Effector memory CD4-positive, alpha-beta T cell (primary cell): ENCODE data around the gene BRD7.

Source experiments
- DNase-seq, 3 donors: peaks; one replicate each; pipeline ENCODE4 v3.0.0-alpha.2; 2020
- H3K27ac ChIP-seq: 2 replicates; pipeline ENCODE4 v1.7.0; 2013; ENCODE audit warnings: mild to moderate bottlenecking, low read length, moderate library complexity; ENCODE audit not compliant: insufficient read depth, poor library complexity, severe bottlenecking
- H3K27me3 ChIP-seq: replicated peaks from 2 replicates; pipeline ENCODE4 v1.7.0; 2013; ENCODE audit warnings: mild to moderate bottlenecking, low read length; ENCODE audit not compliant: insufficient read depth, control insufficient read depth, poor library complexity, severe bottlenecking
- H3K36me3 ChIP-seq: 2 replicates; pipeline ENCODE4 v1.7.0; 2013; ENCODE audit warnings: mild to moderate bottlenecking, low read length, moderate library complexity; ENCODE audit not compliant: control insufficient read depth, insufficient read depth
- H3K4me1 ChIP-seq: 2 replicates; pipeline ENCODE4 v1.7.0; 2013; ENCODE audit warnings: low read length, mild to moderate bottlenecking; ENCODE audit not compliant: control insufficient read depth, insufficient read depth, poor library complexity, severe bottlenecking
- H3K4me3 ChIP-seq: 2 replicates; pipeline ENCODE4 v1.7.0; 2013; ENCODE audit warnings: low read length, low read depth, mild to moderate bottlenecking; ENCODE audit not compliant: insufficient read depth, poor library complexity, severe bottlenecking
- H3K9me3 ChIP-seq: 2 replicates; pipeline ENCODE4 v1.7.0; 2013; ENCODE audit warnings: mild to moderate bottlenecking, low read length, moderate library complexity; ENCODE audit not compliant: control insufficient read depth
- total RNA-seq, 3 donors: gene quantifications; one replicate each; lab custom pipeline; 2026; lab: John Stamatoyannopoulos, UW

The BRD7 gene
- total RNA-seq = 84.9 to 136 (median 94.0) reads per million in 3 donors

DNA sequence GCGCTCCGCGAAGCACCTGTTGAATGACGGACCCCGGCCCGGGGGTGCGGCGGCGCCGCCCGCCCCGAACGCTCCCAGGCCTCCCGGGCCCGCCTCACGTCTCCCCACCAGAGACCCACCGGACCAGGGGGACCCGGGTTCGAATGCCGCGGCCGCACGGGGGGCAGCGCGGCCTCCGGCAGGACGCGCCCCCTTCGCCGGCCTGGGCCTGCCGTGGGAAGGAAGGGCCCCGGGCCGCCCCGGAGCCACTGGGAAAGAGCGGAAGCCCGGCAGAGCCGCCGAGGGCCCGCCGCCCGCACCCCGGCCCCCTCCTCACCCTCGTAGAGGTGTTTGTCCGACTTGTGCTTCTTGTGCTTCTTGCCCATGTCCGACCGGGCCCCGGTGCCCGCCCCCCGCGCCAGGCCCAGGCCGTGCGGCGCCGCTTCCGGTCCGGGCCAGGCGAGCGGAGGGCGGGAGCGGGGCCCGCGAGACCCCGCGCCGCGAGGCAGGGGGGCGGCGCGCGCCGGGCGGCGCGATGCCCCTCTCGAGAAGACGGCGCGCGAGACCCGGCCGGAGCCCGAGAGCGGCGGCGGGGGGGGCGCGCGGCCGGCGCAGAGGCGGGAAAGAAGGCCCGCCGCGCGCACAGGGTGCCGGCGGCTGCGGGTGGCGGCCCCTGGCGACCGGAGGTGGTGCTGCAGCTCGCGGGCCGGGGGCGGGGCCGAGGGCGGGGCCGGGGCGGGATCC lies at the start of gene BRD7:
Gene BRD7 (minus strand): TSS at position 579 of the 723 bp plus-strand sequence. CDS start 214 bp downstream, at position 365.
- Histone ChIP-seq H3K27me3 (no peaks in the 10 kb centered on the region), H3K9me3 (no peaks in the 10 kb centered on the region), H3K36me3 (peaks cover 8% of the 10 kb centered on the region), H3K4me1 (peaks cover 21% of the 10 kb centered on the region), H3K4me3 (peak within 1 kb of the TSS; percentile 77), H3K27ac (peak within 1 kb of the TSS; percentile 71)
- peak; percentile 59 to 73 (median 60) for DNase-seq

DNA sequence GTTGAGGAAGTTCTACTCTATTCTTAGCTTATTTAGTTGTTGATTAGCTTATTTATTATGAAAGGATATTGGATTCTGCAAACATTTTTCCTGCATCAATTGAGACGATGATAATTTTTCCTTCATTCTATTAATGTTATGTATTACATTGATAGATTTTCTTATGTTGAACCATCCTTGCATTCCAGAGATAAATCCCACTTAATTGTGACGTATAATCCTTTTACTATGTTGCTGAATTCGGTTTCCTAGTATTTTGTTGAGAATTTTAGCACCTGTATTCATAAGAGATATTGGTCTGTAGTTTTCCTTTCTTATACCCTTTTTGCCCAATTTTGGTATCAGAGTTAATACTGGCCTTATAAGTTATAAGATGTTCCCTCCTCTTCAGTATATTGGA lies 47.6 kb upstream of the BRD7 start:
- Histone ChIP-seq H3K4me1 (no peaks in the 10 kb centered on the region), H3K27me3 (no peaks in the 10 kb centered on the region), H3K27ac (no peak overlapping the region), H3K4me3 (no peak overlapping the region), H3K9me3 (peaks cover 16% of the 10 kb centered on the region), H3K36me3 (no peaks in the 10 kb centered on the region)
- no peak for DNase-seq

DNA sequence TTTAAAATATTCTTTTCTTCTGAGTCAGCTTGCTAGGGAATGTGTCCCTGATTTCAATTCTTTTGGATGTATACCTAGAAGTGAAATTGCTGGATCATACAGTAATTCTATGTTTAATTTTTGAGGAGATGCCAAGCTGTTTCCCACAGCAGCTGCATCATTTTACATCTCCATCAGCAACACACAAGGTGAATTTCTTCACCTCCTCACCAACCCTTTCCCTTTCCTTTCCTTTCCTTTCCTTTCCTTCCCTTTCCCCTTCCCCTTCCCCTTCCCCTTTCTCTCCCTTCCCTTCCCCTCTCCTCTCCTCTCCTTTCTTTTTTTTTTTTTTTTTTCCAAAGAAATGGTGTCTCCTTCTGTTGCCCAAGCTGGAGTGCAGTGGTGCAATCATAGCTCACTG lies 45.4 kb upstream of the BRD7 start:
- Histone ChIP-seq H3K27me3 (no peaks in the 10 kb centered on the region), H3K36me3 (no peaks in the 10 kb centered on the region), H3K27ac (no peak overlapping the region), H3K4me1 (no peaks in the 10 kb centered on the region), H3K9me3 (peaks cover 13% of the 10 kb centered on the region), H3K4me3 (no peak overlapping the region)
- DNase-seq = no peak

DNA sequence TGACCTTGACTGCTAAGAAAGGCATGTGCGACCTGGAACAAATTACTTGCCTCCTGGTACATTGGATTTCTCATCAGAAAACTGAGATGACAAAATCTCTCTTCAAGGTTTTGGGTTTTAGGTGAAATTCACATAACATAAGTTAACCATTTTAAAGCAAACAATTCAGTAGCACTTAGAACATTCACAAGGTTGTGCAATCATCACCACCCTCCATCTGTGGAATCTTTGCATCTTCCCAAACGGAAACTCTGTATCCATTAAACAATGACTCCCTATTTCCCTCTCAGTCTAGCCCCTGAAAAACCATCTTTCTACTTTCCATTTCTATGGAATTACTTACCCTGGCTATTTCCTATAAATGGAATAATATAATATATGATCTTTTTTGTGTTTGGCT lies 42.2 kb upstream of the BRD7 start:
- Histone ChIP-seq H3K27me3 (no peaks in the 10 kb centered on the region), H3K4me1 (no peaks in the 10 kb centered on the region), H3K4me3 (no peak overlapping the region), H3K9me3 (no peaks in the 10 kb centered on the region), H3K36me3 (no peaks in the 10 kb centered on the region), H3K27ac (no peak overlapping the region)
- no peak for DNase-seq

DNA sequence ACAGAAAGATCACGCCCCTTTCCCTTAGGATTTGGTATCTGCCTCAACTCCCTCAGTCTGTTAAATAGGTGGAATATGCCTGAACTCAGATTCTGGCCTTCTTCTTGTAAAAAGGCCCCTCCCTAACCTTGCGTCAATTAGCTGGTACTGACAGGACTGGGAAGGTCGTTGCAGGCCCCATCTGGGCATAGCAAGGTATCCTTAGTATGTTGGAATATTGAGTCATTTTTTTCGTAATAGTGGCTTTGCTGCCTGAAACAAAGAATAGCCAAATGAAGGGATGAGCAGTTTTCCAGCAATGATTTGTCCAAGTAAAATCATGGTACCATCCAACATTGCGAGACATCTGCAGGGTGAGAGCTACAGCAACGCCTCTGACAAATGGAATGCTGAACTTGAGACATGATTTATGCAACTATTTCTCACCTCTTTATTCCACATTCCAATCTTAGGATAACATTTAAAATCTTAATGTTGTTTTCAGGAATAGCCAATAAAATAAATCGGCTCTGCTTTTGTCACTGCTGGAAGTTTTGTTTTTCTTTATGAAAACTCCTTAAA lies 39.3 kb upstream of the BRD7 start:
- Histone ChIP-seq H3K27ac (no peak overlapping the region), H3K4me3 (no peak overlapping the region), H3K36me3 (no peaks in the 10 kb centered on the region), H3K9me3 (no peaks in the 10 kb centered on the region), H3K4me1 (no peaks in the 10 kb centered on the region), H3K27me3 (no peaks in the 10 kb centered on the region)
- DNase-seq = no peak

DNA sequence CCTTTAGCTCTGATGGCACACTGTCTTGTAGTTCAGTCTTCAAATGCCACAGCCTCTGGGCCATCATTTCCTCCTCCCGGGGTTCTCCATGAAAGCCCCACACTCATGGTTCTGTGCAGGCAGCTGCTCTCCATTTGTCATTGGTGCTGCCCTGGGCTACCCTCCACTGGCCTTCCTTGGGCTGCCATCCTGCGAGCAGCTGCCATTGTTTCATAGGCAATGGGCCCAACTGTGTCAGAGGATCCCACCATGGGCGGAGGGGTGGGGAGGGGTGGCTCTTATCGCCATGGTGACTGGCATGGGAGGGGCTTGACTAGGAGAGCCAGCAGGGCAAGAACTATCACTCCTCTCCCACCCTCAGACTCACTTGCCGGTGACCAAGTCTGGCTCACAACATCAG lies 38.6 kb upstream of the BRD7 start:
- no peak overlapping the region for H3K4me3 ChIP-seq
- H3K9me3 ChIP-seq = no peaks in the 10 kb centered on the region
- DNase-seq = no peak
- no peaks in the 10 kb centered on the region for H3K27me3 ChIP-seq
- no peaks in the 10 kb centered on the region for H3K4me1 ChIP-seq
- no peak overlapping the region for H3K27ac ChIP-seq
- no peaks in the 10 kb centered on the region for H3K36me3 ChIP-seq

DNA sequence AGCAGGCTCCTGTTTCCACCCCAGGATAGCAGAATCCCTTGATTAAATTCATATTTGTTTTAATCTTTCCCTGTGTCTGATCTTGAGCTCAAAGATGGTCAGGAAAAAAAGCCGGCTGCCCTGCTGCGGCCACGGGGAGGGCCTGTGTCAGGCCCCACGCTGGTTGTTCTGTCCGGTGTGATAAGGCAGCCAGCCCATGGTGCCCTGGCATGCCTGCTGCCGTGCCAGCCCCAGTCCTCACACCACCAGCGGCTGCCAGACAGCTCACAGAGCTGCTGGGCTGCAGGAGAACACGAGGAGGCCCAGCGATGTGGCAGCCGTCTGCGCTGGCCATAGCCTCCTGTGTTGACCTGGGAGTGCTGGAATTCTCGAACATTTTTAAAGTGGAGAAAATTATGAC lies 34.7 kb upstream of the BRD7 start:
- Histone ChIP-seq H3K27ac (no peak overlapping the region), H3K4me1 (no peaks in the 10 kb centered on the region), H3K9me3 (no peaks in the 10 kb centered on the region), H3K36me3 (no peaks in the 10 kb centered on the region), H3K4me3 (no peak overlapping the region), H3K27me3 (no peaks in the 10 kb centered on the region)
- no peak for DNase-seq

DNA sequence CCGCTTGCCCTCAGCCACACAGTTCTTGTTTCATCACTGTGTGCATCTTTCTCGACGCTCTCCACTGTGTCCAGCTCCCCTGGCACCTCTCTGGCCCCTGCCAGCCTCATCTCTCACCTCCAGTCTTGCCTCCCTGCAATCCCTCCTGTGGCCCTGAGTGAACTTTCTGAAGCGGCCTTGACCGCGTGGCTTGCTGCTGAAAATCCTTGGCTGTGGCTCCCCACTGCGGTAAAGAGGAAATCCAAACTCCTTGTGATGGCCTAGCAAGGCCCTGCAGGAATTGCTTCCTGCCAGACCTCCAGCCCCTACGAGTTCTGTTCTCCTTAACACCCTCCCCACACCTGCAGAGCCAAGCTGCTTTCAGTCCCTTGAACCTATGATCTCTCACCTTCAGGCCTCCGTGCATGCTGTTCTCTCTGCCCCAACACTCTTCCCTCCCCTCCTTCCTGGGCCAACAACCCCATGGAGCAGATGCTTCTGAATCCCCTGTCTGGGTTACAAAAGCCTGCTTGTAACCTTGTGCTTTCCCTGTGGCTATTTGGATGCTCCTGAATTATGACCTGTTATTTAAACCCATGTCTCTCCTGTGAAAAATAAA lies 33.6 kb upstream of the BRD7 start:
- no peaks in the 10 kb centered on the region for H3K9me3 ChIP-seq
- no peaks in the 10 kb centered on the region for H3K27me3 ChIP-seq
- H3K27ac ChIP-seq = no peak overlapping the region
- no peaks in the 10 kb centered on the region for H3K36me3 ChIP-seq
- no peak for DNase-seq
- H3K4me3 ChIP-seq = no peak overlapping the region
- no peaks in the 10 kb centered on the region for H3K4me1 ChIP-seq

DNA sequence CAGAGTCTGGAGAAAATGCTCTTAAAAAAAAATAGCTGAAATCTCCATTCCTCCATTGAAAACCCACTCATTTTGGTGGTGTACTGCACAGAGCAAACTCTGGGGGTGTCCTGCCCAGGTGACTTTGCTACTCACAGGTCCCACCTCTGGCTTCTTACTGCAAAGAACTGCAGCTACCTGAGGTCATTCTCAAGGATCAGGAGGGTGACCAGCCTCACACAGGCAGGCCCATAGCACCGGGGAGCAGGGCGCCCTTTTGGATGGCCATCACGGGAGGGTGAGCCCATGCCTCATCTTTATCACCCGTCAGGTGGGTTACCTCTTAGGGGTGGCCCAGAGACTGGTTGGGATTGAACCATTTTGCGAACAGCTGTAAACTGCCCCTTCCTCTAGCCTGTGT lies 32.6 kb upstream of the BRD7 start:
- no peak for DNase-seq
- H3K9me3 ChIP-seq = no peaks in the 10 kb centered on the region
- no peaks in the 10 kb centered on the region for H3K36me3 ChIP-seq
- H3K4me1 ChIP-seq = no peaks in the 10 kb centered on the region
- H3K4me3 ChIP-seq = no peak overlapping the region
- H3K27me3 ChIP-seq = no peaks in the 10 kb centered on the region
- H3K27ac ChIP-seq = no peak overlapping the region

DNA sequence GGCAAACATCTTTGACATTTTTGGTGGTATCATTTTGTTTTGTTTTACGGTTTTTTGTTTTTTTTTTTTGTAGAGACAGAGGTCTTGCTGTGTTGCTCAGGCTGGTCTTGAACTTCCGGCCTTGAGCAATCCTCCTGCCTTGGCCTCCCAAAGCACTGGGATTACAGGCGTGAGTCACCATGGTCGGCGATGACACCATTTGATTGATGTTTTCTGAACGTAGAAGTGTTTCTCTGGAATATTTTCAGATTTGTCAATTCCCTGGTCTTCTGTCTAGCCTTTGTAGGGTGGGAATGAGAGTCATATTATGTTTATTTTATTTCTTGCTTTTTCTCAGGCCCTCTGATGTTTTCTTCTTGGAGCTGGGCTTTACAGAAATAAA lies 32.2 kb upstream of the BRD7 start:
- H3K27ac ChIP-seq = no peak overlapping the region
- no peaks in the 10 kb centered on the region for H3K36me3 ChIP-seq
- DNase-seq = no peak
- no peaks in the 10 kb centered on the region for H3K9me3 ChIP-seq
- H3K4me3 ChIP-seq = no peak overlapping the region
- H3K4me1 ChIP-seq = peaks cover 3% of the 10 kb centered on the region
- no peaks in the 10 kb centered on the region for H3K27me3 ChIP-seq
